NCI-H1105 (cell line): ENCODE results near the gene SLC25A28.

Experiments used
- DNase-seq: peaks from one replicate; lab custom pipeline; 2025; lab: John Stamatoyannopoulos, UW

SLC25A28 gene

GRCh38 chr10:99583687-99584086 is 36.6 kb downstream of the SLC25A28 start:
- no peak for DNase-seq

GRCh38 chr10:99582255-99582770 is 37.9 kb downstream of the SLC25A28 start:
- no peak for DNase-seq

GRCh38 chr10:99579971-99580370 is 40.3 kb downstream of the SLC25A28 start:
- DNase-seq: no peak

- DNase-seq: no peak
Measured at GRCh38 chr10:99573790-99574189, 46.4 kb downstream of the SLC25A28 start.

- no peak for DNase-seq
Measured at GRCh38 chr10:99571816-99572215, 48.4 kb downstream of the SLC25A28 start.

- DNase-seq: no peak
Measured at GRCh38 chr10:99569961-99570360, 50.3 kb downstream of the SLC25A28 start.

GRCh38 chr10:99569253-99569939 is 50.8 kb downstream of the SLC25A28 start:
- DNase-seq: no peak

GRCh38 chr10:99565166-99565565 is 55.1 kb downstream of the SLC25A28 start:
- DNase-seq: no peak

- no peak for DNase-seq
Measured at GRCh38 chr10:99564361-99564760, 55.9 kb downstream of the SLC25A28 start.

GRCh38 chr10:99562631-99563030 is 57.6 kb downstream of the SLC25A28 start:
- no peak for DNase-seq
